ENCODE data around the gene RBBP6.
"Not testable (repeated sequence)": the region's sequence is repeated elsewhere in the genome, so short reads cannot be mapped to it uniquely, and the experiment has no call there.

Gene RBBP6

GRCh38 chr16:24539295-24539849 lies at the start of gene RBBP6:
TSS of gene RBBP6 (plus strand) at chr16:24539566. CDS start at chr16:24540627, 1,061 bp downstream.
- Mint-ChIP-seq H3K4me1 (ENCODE audit: low read depth) (peaks cover 20% of the 10 kb centered on the region), H3K9me3 (no peaks in the 10 kb centered on the region), H3K4me3 (peak within 1 kb of the TSS; percentile 100), H3K27me3 (no peaks in the 10 kb centered on the region), H3K36me3 (ENCODE audit: low read depth) (peaks cover 33% of the 10 kb centered on the region), H3K27ac (peak within 1 kb of the TSS; percentile 100)
- intact Hi-C loops (cut with micrococcal nuclease), result no loop called here

- peaks cover 7% of the 10 kb centered on the region for H3K27me3 Mint-ChIP-seq
- H3K36me3 Mint-ChIP-seq (ENCODE audit: low read depth), result no peaks in the 10 kb centered on the region
- intact Hi-C loops (cut with micrococcal nuclease), result no loop called here
- peaks cover 13% of the 10 kb centered on the region for H3K9me3 Mint-ChIP-seq
- H3K4me1 Mint-ChIP-seq (ENCODE audit: low read depth), result no peaks in the 10 kb centered on the region
- H3K27ac Mint-ChIP-seq, result no peak overlapping the region
- H3K4me3 Mint-ChIP-seq, result no peak overlapping the region
These were observed 48.5 kb upstream of the RBBP6 start for GRCh38 chr16:24490866-24491265.

DNA sequence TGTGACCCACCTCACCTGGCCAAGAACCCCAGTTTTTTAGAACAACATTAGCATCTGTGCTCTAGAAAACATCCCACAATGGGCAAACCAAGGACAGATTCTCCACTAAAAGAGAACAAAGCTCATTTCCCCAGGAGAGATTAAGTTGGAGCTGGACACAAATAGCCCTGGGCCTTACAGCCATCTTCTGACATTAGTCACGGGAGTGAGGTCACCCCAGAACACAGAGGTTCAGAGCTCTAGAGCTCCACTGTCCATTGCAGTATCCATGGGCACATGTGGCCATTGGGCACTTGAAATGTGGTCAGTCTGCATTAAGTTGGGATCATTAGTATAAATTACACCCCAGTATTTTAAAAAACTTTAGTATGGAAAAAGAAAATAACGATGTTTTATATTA lies 47.6 kb upstream of the RBBP6 start:
- H3K4me3 Mint-ChIP-seq, result no peak overlapping the region
- peaks cover 13% of the 10 kb centered on the region for H3K9me3 Mint-ChIP-seq
- H3K36me3 Mint-ChIP-seq (ENCODE audit: low read depth), result no peaks in the 10 kb centered on the region
- H3K27ac Mint-ChIP-seq, result no peak overlapping the region
- H3K4me1 Mint-ChIP-seq (ENCODE audit: low read depth), result no peaks in the 10 kb centered on the region
- intact Hi-C loops (cut with micrococcal nuclease), result no loop called here
- H3K27me3 Mint-ChIP-seq, result peaks cover 7% of the 10 kb centered on the region

GRCh38 chr16:24493821-24494220 lies 45.5 kb upstream of the RBBP6 start:
- Mint-ChIP-seq H3K27me3 (peaks cover 8% of the 10 kb centered on the region), H3K4me1 (ENCODE audit: low read depth) (no peaks in the 10 kb centered on the region), H3K27ac (no peak overlapping the region), H3K9me3 (peaks cover 5% of the 10 kb centered on the region), H3K36me3 (ENCODE audit: low read depth) (no peaks in the 10 kb centered on the region), H3K4me3 (no peak overlapping the region)
- intact Hi-C loops (cut with micrococcal nuclease), result no loop called here

DNA sequence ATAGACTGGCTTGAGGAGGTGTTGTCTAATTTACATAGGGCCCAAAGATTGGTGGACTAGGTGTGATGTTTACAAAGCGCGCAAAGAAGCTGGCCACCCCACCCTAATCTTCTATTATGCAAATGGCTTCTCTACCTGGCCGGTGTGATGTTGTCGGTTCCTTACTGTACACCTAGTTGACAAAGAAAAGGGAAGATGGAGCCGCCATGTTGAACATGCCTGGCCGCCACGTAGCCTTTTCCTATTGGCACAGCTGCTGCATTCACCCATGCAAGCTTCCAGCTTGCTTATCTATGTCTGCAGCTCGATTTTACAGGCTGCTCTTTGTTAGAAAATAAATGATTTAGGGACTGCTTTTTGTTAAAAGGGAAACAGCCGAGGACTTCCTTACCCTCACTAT lies 44.2 kb upstream of the RBBP6 start:
- H3K36me3 Mint-ChIP-seq (ENCODE audit: low read depth); H3K4me3 Mint-ChIP-seq; H3K27ac Mint-ChIP-seq; intact Hi-C loops (cut with micrococcal nuclease); H3K9me3 Mint-ChIP-seq; H3K4me1 Mint-ChIP-seq (ENCODE audit: low read depth): not testable (repeated sequence)
- H3K27me3 Mint-ChIP-seq, result peaks cover 14% of the 10 kb centered on the region

GRCh38 chr16:24497440-24497839 lies 41.9 kb upstream of the RBBP6 start:
- H3K27me3 Mint-ChIP-seq, result peaks cover 18% of the 10 kb centered on the region
- H3K4me1 Mint-ChIP-seq (ENCODE audit: low read depth), result peaks cover 7% of the 10 kb centered on the region
- H3K4me3 Mint-ChIP-seq, result no peak overlapping the region
- H3K9me3 Mint-ChIP-seq, result no peaks in the 10 kb centered on the region
- no peaks in the 10 kb centered on the region for H3K36me3 Mint-ChIP-seq (ENCODE audit: low read depth)
- H3K27ac Mint-ChIP-seq, result no peak overlapping the region
- intact Hi-C loops (cut with micrococcal nuclease), result no loop called here

DNA sequence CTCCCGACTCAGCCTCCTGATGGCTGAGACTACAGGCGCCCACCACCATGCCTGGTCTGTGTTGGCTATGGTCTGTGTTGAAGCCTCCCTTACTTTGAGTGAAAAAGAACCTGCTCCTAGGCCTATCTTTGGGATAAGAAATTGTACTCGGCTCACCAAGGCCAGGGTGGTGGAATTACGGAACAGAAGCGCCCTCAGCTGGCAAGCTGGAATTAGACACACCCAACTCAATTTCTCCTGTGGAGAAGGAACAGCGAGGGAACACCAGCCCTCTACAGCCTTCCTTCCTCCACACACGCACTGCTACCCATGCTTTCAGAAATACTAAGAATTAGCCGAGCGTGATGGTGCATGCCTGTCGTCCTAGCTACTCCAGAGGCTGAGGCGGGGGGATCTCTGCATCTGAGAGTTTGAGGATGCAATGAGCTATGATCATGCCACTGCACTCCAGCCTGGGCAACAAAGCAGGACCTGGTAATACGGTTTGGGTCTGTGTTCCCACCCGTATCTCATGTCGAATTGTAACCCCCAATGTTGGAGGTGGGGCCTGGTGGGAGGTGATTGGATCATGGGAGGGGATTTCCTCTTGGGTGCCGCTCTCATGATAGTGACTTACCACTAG lies 40.1 kb upstream of the RBBP6 start:
- H3K9me3 Mint-ChIP-seq, result no peaks in the 10 kb centered on the region
- intact Hi-C loops (cut with micrococcal nuclease), result no loop called here
- H3K27ac Mint-ChIP-seq, result no peak overlapping the region
- no peaks in the 10 kb centered on the region for H3K36me3 Mint-ChIP-seq (ENCODE audit: low read depth)
- H3K4me3 Mint-ChIP-seq, result no peak overlapping the region
- H3K27me3 Mint-ChIP-seq, result peaks cover 20% of the 10 kb centered on the region
- H3K4me1 Mint-ChIP-seq (ENCODE audit: low read depth), result peaks cover 7% of the 10 kb centered on the region

DNA sequence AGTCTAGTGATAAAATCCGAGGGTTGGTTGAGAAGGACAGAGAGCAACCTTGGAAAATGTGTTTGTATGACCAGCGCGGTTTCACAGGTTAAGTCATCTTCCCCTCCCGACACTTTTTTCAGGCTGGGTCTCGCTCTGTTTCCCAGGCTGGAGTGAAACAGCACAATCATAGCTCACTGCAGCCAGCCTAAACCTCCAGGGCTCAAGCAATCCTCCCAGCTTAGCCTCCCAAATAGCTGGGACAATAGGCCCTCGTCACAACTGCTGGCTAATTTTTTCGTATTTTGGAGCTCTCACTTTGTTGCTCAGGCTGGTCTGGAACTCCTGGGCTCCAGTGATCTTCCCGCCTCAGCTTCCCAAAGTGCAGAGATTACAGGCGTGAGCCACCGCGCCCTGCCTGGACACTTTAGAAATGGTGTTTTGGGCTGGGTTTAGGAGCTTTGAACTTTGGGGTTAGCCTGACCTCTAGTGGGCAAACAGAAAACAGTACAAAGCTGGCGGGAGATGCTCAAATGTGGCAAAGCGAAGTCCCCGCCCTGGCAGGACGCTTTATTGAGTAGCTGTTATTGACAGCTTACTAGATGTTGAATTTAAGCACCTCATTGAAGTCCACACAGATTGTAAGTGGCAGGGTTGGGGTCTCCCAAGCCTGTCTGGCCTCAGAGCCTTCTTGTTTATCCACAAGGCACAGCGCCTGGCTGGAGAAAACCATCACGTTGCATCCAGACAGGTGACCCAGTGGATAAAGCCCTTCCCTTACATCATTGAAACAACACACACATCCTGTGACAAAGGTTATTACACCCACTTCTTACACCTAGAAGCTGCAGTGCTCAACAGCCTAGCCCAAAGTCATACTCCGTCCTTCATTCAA lies 34.7 kb upstream of the RBBP6 start:
- no peak overlapping the region for H3K27ac Mint-ChIP-seq
- intact Hi-C loops (cut with micrococcal nuclease), result loop anchor here (10.0 kb wide), 1 partner anchor 770 kb away; no protein-coding TSS in a partner anchor
- peaks cover 14% of the 10 kb centered on the region for H3K27me3 Mint-ChIP-seq
- H3K9me3 Mint-ChIP-seq, result no peaks in the 10 kb centered on the region
- peaks cover 8% of the 10 kb centered on the region for H3K4me1 Mint-ChIP-seq (ENCODE audit: low read depth)
- H3K36me3 Mint-ChIP-seq (ENCODE audit: low read depth), result no peaks in the 10 kb centered on the region
- no peak overlapping the region for H3K4me3 Mint-ChIP-seq

- no peak overlapping the region for H3K27ac Mint-ChIP-seq
- peaks cover 11% of the 10 kb centered on the region for H3K27me3 Mint-ChIP-seq
- intact Hi-C loops (cut with micrococcal nuclease), result loop anchor here (10.0 kb wide), 1 partner anchor 771 kb away; no protein-coding TSS in a partner anchor
- no peaks in the 10 kb centered on the region for H3K36me3 Mint-ChIP-seq (ENCODE audit: low read depth)
- H3K4me3 Mint-ChIP-seq, result no peak overlapping the region
- H3K9me3 Mint-ChIP-seq, result no peaks in the 10 kb centered on the region
- H3K4me1 Mint-ChIP-seq (ENCODE audit: low read depth), result peaks cover 7% of the 10 kb centered on the region
These were observed 33.4 kb upstream of the RBBP6 start for GRCh38 chr16:24505959-24506358.

- Mint-ChIP-seq H3K27me3 (peaks cover 8% of the 10 kb centered on the region), H3K36me3 (ENCODE audit: low read depth) (no peaks in the 10 kb centered on the region), H3K9me3 (no peaks in the 10 kb centered on the region), H3K4me1 (ENCODE audit: low read depth) (peaks cover 7% of the 10 kb centered on the region), H3K27ac (no peak overlapping the region), H3K4me3 (no peak overlapping the region)
- intact Hi-C loops (cut with micrococcal nuclease), result loop anchor here (10.0 kb wide), 1 partner anchor 773 kb away; no protein-coding TSS in a partner anchor
These were observed 31.3 kb upstream of the RBBP6 start for GRCh38 chr16:24507959-24508480.

- no peak overlapping the region for H3K4me3 Mint-ChIP-seq
- H3K27ac Mint-ChIP-seq, result no peak overlapping the region
- peaks cover 7% of the 10 kb centered on the region for H3K4me1 Mint-ChIP-seq (ENCODE audit: low read depth)
- intact Hi-C loops (cut with micrococcal nuclease), result loop anchor here (10.0 kb wide), 1 partner anchor 774 kb away; no protein-coding TSS in a partner anchor
- no peaks in the 10 kb centered on the region for H3K36me3 Mint-ChIP-seq (ENCODE audit: low read depth)
- H3K27me3 Mint-ChIP-seq, result peaks cover 4% of the 10 kb centered on the region
- no peaks in the 10 kb centered on the region for H3K9me3 Mint-ChIP-seq
These were observed 30.8 kb upstream of the RBBP6 start for GRCh38 chr16:24508614-24509013.

DNA sequence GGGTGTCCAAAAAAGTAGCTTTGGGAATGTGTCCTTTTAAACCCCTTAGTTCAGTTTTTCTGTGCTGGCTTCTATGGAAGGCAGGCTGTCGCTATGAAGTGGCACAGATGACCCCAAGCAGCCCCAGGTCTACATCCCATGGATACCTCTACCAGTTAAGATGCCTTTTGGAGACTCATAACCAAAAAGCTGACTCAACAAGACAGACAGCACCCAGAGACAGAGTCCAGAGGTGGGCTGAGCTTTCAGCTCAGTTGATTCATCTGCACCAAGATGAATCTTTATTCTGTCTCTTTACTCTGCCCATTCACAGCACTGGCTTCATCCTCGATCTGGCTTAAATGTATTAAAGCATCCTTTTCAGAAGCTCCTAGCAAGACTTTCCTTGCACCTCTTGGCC lies 29.8 kb upstream of the RBBP6 start:
- intact Hi-C loops (cut with micrococcal nuclease), result loop anchor here (10.0 kb wide), 1 partner anchor 775 kb away; no protein-coding TSS in a partner anchor
- Mint-ChIP-seq H3K4me3 (no peak overlapping the region), H3K4me1 (ENCODE audit: low read depth) (peaks cover 7% of the 10 kb centered on the region), H3K36me3 (ENCODE audit: low read depth) (no peaks in the 10 kb centered on the region), H3K27me3 (peaks cover 4% of the 10 kb centered on the region), H3K9me3 (no peaks in the 10 kb centered on the region), H3K27ac (no peak overlapping the region)

- intact Hi-C loops (cut with micrococcal nuclease), result loop anchor here (10.0 kb wide), 1 partner anchor 234 kb away; no protein-coding TSS in a partner anchor
- Mint-ChIP-seq H3K9me3 (no peaks in the 10 kb centered on the region), H3K36me3 (ENCODE audit: low read depth) (no peaks in the 10 kb centered on the region), H3K27ac (no peak overlapping the region), H3K27me3 (peaks cover 9% of the 10 kb centered on the region), H3K4me3 (no peak overlapping the region), H3K4me1 (ENCODE audit: low read depth) (peaks cover 7% of the 10 kb centered on the region)
These were observed 28.2 kb upstream of the RBBP6 start for GRCh38 chr16:24511174-24511573.

DNA sequence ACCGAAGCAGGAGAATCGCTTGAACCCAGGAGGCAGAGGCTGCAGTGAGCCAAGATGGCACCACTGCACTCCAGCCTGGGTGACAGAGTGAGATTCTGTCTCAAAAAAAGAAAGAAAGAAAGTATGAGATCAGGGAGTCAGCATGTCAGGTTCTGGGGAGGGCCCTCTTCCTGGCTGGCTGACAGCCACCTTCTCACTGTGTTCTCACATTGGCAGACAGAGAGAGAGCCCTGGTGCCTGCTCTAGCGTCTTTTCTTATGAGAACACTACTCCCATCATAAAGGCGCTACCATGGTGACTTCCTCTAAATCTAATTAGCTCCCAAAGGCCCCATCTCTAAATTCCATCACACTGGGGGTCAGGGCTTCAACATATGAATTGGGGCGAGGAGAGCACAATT lies 27.6 kb upstream of the RBBP6 start:
- Mint-ChIP-seq H3K36me3 (ENCODE audit: low read depth) (no peaks in the 10 kb centered on the region), H3K27me3 (peaks cover 11% of the 10 kb centered on the region), H3K27ac (no peak overlapping the region), H3K9me3 (no peaks in the 10 kb centered on the region), H3K4me3 (no peak overlapping the region), H3K4me1 (ENCODE audit: low read depth) (peaks cover 6% of the 10 kb centered on the region)
- intact Hi-C loops (cut with micrococcal nuclease), result loop anchor here (10.0 kb wide), 1 partner anchor 233 kb away; no protein-coding TSS in a partner anchor
